ENCODE measurements around the gene CREB5. TPM values are rescaled to one million over a fixed set of nuclear protein-coding genes. Genes with fewer than 3 reads are reported as not detected.

CREB5 gene
- total and polyA plus RNA-seq, 2 experiments from 2014 or later, result 2.4 to 4.4 TPM

DNA sequence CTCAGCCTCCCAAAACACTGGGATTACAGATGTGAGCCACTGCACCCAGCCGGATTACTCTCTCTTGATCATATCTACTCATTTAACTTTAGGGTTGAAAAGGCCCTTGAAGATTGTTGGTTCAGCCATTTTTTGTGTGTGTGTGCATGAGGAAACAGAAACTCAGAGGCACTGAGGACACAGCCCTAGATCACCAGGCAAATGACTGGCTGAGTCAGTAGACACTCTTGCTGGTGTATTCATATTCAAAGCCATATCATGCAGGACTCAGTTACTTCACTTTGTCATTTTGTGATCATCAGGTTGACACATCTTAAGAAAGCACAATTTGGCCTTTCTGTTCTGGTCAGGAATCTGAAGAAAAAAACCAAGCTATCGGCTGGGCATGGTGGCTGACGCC lies 292.4 kb downstream of the CREB5 start (continued):
- no peak for TF ChIP-seq REST (IDR thresholded peaks at IDR 0.05; ENCODE audit: unreplicated experiment)
- no peak for TF ChIP-seq CREB1 (CRISPR knock-in tag; IDR thresholded peaks at IDR 0.05; ENCODE audit: low read depth)
- TF ChIP-seq NANOG (IDR thresholded peaks at IDR 0.05; ENCODE audit: borderline replicate concordance), result no peak
- no peak for TF ChIP-seq POLR2AphosphoS5 (IDR thresholded peaks at IDR 0.05; ENCODE audit: low read depth)
- TF ChIP-seq EZH2 (IDR thresholded peaks at IDR 0.05; ENCODE audit: low read depth, unreplicated experiment), result no peak

GRCh38 chr7:28705350-28705749 lies 293.0 kb downstream of the CREB5 start:
- no peaks in the 10 kb centered on the region; the same call in 1 of the 2 replicates for H3F3A ChIP-seq (replicated peaks; ENCODE audit: low read depth)
- H3K4me3 ChIP-seq, result no peak overlapping the region
- H2AFZ ChIP-seq, result no peak overlapping the region
- ATAC-seq (no peak), DNase-seq (ENCODE audit: low spot score) (no peak)
- no peaks in the 10 kb centered on the region for H3K36me3 ChIP-seq (ENCODE audit: insufficient read depth)
- no peak for TF ChIP-seq CTCF (conservative IDR thresholded peaks at IDR 0.05; ENCODE audit: low read depth in 2 of 2)
- no peak for TF ChIP-seq ZNF331 (CRISPR knock-in tag; IDR thresholded peaks at IDR 0.05; ENCODE audit: low read depth)
- no peak for TF ChIP-seq NANOG (IDR thresholded peaks at IDR 0.05; ENCODE audit: borderline replicate concordance)
- TF ChIP-seq POLR2AphosphoS5 (IDR thresholded peaks at IDR 0.05; ENCODE audit: low read depth), result no peak
- TF ChIP-seq EZH2phosphoT487 (IDR thresholded peaks at IDR 0.05; ENCODE audit: unreplicated experiment), result no peak
- Mint-ChIP-seq H3K4me3 (no peak overlapping the region), H3K36me3 (ENCODE audit: low read depth) (peaks cover 3% of the 10 kb centered on the region; the same call in 2 of the 3 replicates), H3K4me1 (peaks cover 20% of the 10 kb centered on the region), H3K9me3 (peaks cover 9% of the 10 kb centered on the region; the same call in 2 of the 3 replicates), H3K27me3 (ENCODE audit: insufficient read depth, low read depth, poor library complexity) (peaks cover 5% of the 10 kb centered on the region), H3K27ac (no peak overlapping the region)
- H3K9me2 ChIP-seq (ENCODE audit: insufficient read depth), result peaks cover 3% of the 10 kb centered on the region; the same call in 1 of the 2 replicates
- no peak overlapping the region for H3K27ac ChIP-seq (ENCODE audit: low read depth)
- peaks cover 29% of the 10 kb centered on the region for H3K4me1 ChIP-seq (ENCODE audit: insufficient read depth)
- no peaks in the 10 kb centered on the region for H4K20me1 ChIP-seq (replicated peaks; ENCODE audit: insufficient read depth)
- H3K27me3 ChIP-seq (ENCODE audit: insufficient read depth), result no peaks in the 10 kb centered on the region
- no peak overlapping the region for H3K4me2 ChIP-seq
- no peaks in the 10 kb centered on the region for H3K79me2 ChIP-seq (replicated peaks; ENCODE audit: insufficient read depth)

- ATAC-seq (no peak), DNase-seq (ENCODE audit: low spot score) (no peak)
- no peak overlapping the region for H3K27ac Mint-ChIP-seq
- no peaks in the 10 kb centered on the region for H3K36me3 ChIP-seq (ENCODE audit: insufficient read depth)
- peaks cover 19% of the 10 kb centered on the region for H3K4me1 ChIP-seq (ENCODE audit: insufficient read depth)
- no peaks in the 10 kb centered on the region for H3K27me3 ChIP-seq (ENCODE audit: insufficient read depth)
- peaks cover 3% of the 10 kb centered on the region; the same call in 1 of the 2 replicates for H3K9me2 ChIP-seq (ENCODE audit: insufficient read depth)
- no peaks in the 10 kb centered on the region; the same call in 1 of the 2 replicates for H3F3A ChIP-seq (replicated peaks; ENCODE audit: low read depth)
- no peak overlapping the region for H3K4me3 Mint-ChIP-seq
- no peak overlapping the region for H3K4me3 ChIP-seq
- H4K20me1 ChIP-seq (replicated peaks; ENCODE audit: insufficient read depth), result no peaks in the 10 kb centered on the region
- peaks cover 9% of the 10 kb centered on the region; the same call in 2 of the 3 replicates for H3K9me3 Mint-ChIP-seq
- no peaks in the 10 kb centered on the region for H3K79me2 ChIP-seq (replicated peaks; ENCODE audit: insufficient read depth)
- peaks cover 5% of the 10 kb centered on the region for H3K27me3 Mint-ChIP-seq (ENCODE audit: insufficient read depth, low read depth, poor library complexity)
- peaks cover 14% of the 10 kb centered on the region for H3K4me1 Mint-ChIP-seq
- H3K36me3 Mint-ChIP-seq (ENCODE audit: low read depth), result peaks cover 3% of the 10 kb centered on the region; the same call in 2 of the 3 replicates
- no peak overlapping the region for H3K4me2 ChIP-seq
- no peak overlapping the region for H3K27ac ChIP-seq (ENCODE audit: low read depth)
- no peak overlapping the region for H2AFZ ChIP-seq
- TF ChIP-seq ZNF462 (CRISPR knock-in tag; IDR thresholded peaks at IDR 0.05), result no peak
Observed at GRCh38 chr7:28706584-28706983, 294.3 kb downstream of the CREB5 start.
